Panc1 (cell line): ENCODE measurements around the gene NME4. TPM values are rescaled to one million over a fixed set of nuclear protein-coding genes. Genes with fewer than 3 reads are reported as not detected.
"Not testable (repeated sequence)": the region's sequence is repeated elsewhere in the genome, so short reads cannot be mapped to it uniquely, and the experiment has no call there.

ENCODE experiments used
- ATAC-seq: fragments of 200-7000 bp; cut with Tn5 transposase; 2 replicates; pipeline ENCODE4 v1.9.1; 2020; ENCODE audit warnings: mild to moderate bottlenecking, moderate library complexity
- BruUV-seq: library from RNA; stranded (reverse); fragments of 400-500 nt; replicated peaks from 2 replicates; lab custom pipeline; 2021; lab: Mats Ljungman, UMichigan
- CTCF ChIA-PET: fragments of 300-600 bp; sonication (Branson Sonifier 250); formaldehyde crosslinking; loops from one replicate; lab custom pipeline; 2022; ENCODE audit warnings: antibody characterized with exemption; lab: Charles Lee
- POLR2A ChIA-PET: fragments of 300-600 bp; sonication (Branson Sonifier 250); formaldehyde crosslinking; loops from one replicate; lab custom pipeline; 2022; ENCODE audit warnings: antibody characterized with exemption; lab: Charles Lee
- DNase-seq: peaks from one replicate; pipeline ENCODE4 v3.0.0-alpha.2; 2010; ENCODE audit warnings: low read depth, low spot score
- H3K27ac ChIP-seq: 2 replicates; pipeline ENCODE4 v1.5.1; 2011; ENCODE audit warnings: mild to moderate bottlenecking, low read length, inconsistent platforms
- H3K27me3 ChIP-seq: fragments of 200-500 bp; sonication (Bioruptor generic); 2 replicates; pipeline ENCODE4 v1.6.0; 2014; ENCODE audit warnings: low read length, inconsistent platforms; ENCODE audit not compliant: control insufficient read depth, insufficient read depth
- H3K36me3 ChIP-seq: fragments of 200-500 bp; sonication (Bioruptor generic); 2 replicates; pipeline ENCODE4 v1.5.1; 2014; ENCODE audit warnings: inconsistent platforms, mild to moderate bottlenecking, low read length, moderate library complexity; ENCODE audit not compliant: control insufficient read depth, insufficient read depth
- H3K4me1 ChIP-seq: 2 replicates; pipeline ENCODE4 v1.5.1; 2011; ENCODE audit warnings: inconsistent platforms, mild to moderate bottlenecking, low read length, moderate library complexity; ENCODE audit not compliant: control insufficient read depth, insufficient read depth
- H3K4me3 ChIP-seq, 2 experiments: 2 replicates each; pipeline ENCODE4 v1.5.1; 2011 to 2012; ENCODE audit warnings: low read depth in 2 of 2, low read length in 2 of 2, mild to moderate bottlenecking in 2 of 2, inconsistent platforms in 1 of 2, moderate library complexity in 1 of 2
- H3K9me3 ChIP-seq: fragments of 200-500 bp; sonication (Bioruptor generic); 2 replicates; pipeline ENCODE4 v1.5.1; 2014; ENCODE audit warnings: low read depth, mild to moderate bottlenecking, inconsistent platforms, low read length, moderate library complexity; ENCODE audit not compliant: control insufficient read depth, insufficient read depth
- POLR2AphosphoS5 ChIP-seq: IDR thresholded peaks from 2 replicates; pipeline ENCODE4 v1.6.1; 2012; ENCODE audit warnings: mild to moderate bottlenecking, low read depth, low read length, moderate library complexity
- SIN3A ChIP-seq: IDR thresholded peaks from 2 replicates; pipeline ENCODE4 v1.6.1; 2012; ENCODE audit warnings: low read depth, mild to moderate bottlenecking, low read length, moderate library complexity, borderline replicate concordance; ENCODE audit not compliant: insufficient read depth
- TCF7L2 ChIP-seq: IDR thresholded peaks from 2 replicates; pipeline ENCODE4 v1.6.1; 2011; ENCODE audit warnings: mild to moderate bottlenecking, low read depth, low read length, inconsistent platforms
- in situ Hi-C: cut with HindIII; loops from 2 replicates; pipeline ENCODE4 v1.10.0; 2016; ENCODE audit warnings: low sequenced_read_pairs, low pct_unique_long_range_greater_than_20kb
- intact Hi-C: fragments of 100-400 bp; cut with micrococcal nuclease; formaldehyde crosslinking; loops from one replicate; pipeline ENCODE4 v1.10.0; 2022; ENCODE audit not compliant: unreplicated experiment
- total RNA-seq: library from RNA; stranded (reverse); gene quantifications from one replicate; pipeline ENCODE4 v1.2.1, GENCODE V29; 2021; ENCODE audit not compliant: unreplicated experiment
- TF ChIP-seq, protein P1 (sequence below), 2 experiments: IDR thresholded peaks; 2 replicates each; pipeline ENCODE4 v1.6.1; 2011 to 2012; ENCODE audit warnings: low read depth in 2 of 2, control low read depth in 1 of 2, low read length in 1 of 2, mild to moderate bottlenecking in 1 of 2, moderate library complexity in 1 of 2; ENCODE audit not compliant: insufficient read depth in 1 of 2
- TF ChIP-seq, protein P2 (sequence below): fragments of 450-650 bp; IDR thresholded peaks from 2 replicates; pipeline ENCODE4 v1.5.1; 2017; ENCODE audit warnings: mild to moderate bottlenecking

The NME4 gene
- total RNA-seq, 1 experiment from 2014 or later = 500 TPM

GRCh38 chr16:414395-415169, 17.6 kb downstream of the NME4 start:
- BruUV-seq = no TSS peak
- DNase-seq (no peak), ATAC-seq (peak; percentile 61; the same call in 1 of the 2 replicates)
- intact Hi-C loops = no loop called here
- H3K4me3 ChIP-seq = no peak overlapping the region
- H3K36me3 ChIP-seq = no peaks in the 10 kb centered on the region
- no peaks in the 10 kb centered on the region for H3K27me3 ChIP-seq
- in situ Hi-C loops = no loop called here
- no peak overlapping the region for H3K27ac ChIP-seq
- TF ChIP-seq, protein P1, sequence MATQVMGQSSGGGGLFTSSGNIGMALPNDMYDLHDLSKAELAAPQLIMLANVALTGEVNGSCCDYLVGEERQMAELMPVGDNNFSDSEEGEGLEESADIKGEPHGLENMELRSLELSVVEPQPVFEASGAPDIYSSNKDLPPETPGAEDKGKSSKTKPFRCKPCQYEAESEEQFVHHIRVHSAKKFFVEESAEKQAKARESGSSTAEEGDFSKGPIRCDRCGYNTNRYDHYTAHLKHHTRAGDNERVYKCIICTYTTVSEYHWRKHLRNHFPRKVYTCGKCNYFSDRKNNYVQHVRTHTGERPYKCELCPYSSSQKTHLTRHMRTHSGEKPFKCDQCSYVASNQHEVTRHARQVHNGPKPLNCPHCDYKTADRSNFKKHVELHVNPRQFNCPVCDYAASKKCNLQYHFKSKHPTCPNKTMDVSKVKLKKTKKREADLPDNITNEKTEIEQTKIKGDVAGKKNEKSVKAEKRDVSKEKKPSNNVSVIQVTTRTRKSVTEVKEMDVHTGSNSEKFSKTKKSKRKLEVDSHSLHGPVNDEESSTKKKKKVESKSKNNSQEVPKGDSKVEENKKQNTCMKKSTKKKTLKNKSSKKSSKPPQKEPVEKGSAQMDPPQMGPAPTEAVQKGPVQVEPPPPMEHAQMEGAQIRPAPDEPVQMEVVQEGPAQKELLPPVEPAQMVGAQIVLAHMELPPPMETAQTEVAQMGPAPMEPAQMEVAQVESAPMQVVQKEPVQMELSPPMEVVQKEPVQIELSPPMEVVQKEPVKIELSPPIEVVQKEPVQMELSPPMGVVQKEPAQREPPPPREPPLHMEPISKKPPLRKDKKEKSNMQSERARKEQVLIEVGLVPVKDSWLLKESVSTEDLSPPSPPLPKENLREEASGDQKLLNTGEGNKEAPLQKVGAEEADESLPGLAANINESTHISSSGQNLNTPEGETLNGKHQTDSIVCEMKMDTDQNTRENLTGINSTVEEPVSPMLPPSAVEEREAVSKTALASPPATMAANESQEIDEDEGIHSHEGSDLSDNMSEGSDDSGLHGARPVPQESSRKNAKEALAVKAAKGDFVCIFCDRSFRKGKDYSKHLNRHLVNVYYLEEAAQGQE (IDR thresholded peaks at IDR 0.05; ENCODE audit: insufficient read depth in 1 of 2, low read depth in 2 of 2, low read length in 1 of 2) = no peak
- TF ChIP-seq POLR2AphosphoS5 = no peak
- TF ChIP-seq, protein P2, sequence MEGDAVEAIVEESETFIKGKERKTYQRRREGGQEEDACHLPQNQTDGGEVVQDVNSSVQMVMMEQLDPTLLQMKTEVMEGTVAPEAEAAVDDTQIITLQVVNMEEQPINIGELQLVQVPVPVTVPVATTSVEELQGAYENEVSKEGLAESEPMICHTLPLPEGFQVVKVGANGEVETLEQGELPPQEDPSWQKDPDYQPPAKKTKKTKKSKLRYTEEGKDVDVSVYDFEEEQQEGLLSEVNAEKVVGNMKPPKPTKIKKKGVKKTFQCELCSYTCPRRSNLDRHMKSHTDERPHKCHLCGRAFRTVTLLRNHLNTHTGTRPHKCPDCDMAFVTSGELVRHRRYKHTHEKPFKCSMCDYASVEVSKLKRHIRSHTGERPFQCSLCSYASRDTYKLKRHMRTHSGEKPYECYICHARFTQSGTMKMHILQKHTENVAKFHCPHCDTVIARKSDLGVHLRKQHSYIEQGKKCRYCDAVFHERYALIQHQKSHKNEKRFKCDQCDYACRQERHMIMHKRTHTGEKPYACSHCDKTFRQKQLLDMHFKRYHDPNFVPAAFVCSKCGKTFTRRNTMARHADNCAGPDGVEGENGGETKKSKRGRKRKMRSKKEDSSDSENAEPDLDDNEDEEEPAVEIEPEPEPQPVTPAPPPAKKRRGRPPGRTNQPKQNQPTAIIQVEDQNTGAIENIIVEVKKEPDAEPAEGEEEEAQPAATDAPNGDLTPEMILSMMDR = no peak
- TF ChIP-seq SIN3A = no peak
- TF ChIP-seq TCF7L2 = no peak
- H3K9me3 ChIP-seq = no peaks in the 10 kb centered on the region
- no peaks in the 10 kb centered on the region for H3K4me1 ChIP-seq
- ChIA-PET POLR2A (no interaction called here), CTCF (no interaction called here)

- intact Hi-C loops, BruUV-seq, H3K4me1 ChIP-seq, H3K27ac ChIP-seq, in situ Hi-C loops, POLR2A ChIA-PET, CTCF ChIA-PET, H3K27me3 ChIP-seq, H3K36me3 ChIP-seq, H3K9me3 ChIP-seq, H3K4me3 ChIP-seq, ATAC-seq, DNase-seq: not testable (repeated sequence)
These were observed 18.1 kb downstream of the NME4 start for GRCh38 chr16:415170-415498.

DNA sequence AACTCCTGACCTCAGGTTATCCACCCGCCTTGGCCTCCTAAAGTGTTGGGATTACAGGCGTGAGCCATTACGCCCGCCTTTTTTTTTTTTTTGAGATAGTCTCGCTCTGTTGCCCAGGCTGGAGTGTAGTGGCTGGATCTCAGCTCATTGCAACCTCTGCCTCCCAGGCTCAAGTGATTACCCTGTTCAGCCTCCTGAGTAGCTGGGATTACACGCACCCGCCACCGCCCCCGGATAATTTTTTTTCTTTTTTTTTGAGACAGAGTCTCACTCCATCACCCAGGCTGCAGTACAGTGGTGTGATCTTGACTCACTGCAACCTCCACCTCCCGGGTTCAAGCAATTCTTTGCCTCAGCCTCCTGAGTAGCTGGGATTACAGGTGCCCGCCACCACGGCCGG, 25.2 kb downstream of the NME4 start:
- H3K27me3 ChIP-seq, in situ Hi-C loops, CTCF ChIA-PET, intact Hi-C loops, POLR2A ChIA-PET, DNase-seq, H3K4me3 ChIP-seq, BruUV-seq, H3K9me3 ChIP-seq, H3K27ac ChIP-seq, ATAC-seq, H3K36me3 ChIP-seq: not testable (repeated sequence)
- H3K4me1 ChIP-seq = peaks cover 12% of the 10 kb centered on the region
